HepG2 (cell line): ENCODE data around the gene FAM219A. TPM values are rescaled to one million over a fixed set of nuclear protein-coding genes. Genes with fewer than 3 reads are reported as not detected.

Experiments
- ATAC-seq: fragments of 200-7000 bp; cut with Tn5 transposase; 3 replicates; pipeline ENCODE4 v1.9.1; 2020; ENCODE audit warnings: mild to moderate bottlenecking, moderate library complexity
- BruUV-seq: library from RNA; stranded (reverse); fragments of 400-500 nt; replicated peaks from 2 replicates; lab custom pipeline; 2021; lab: Mats Ljungman, UMichigan
- CTCF ChIA-PET: fragments of 300-600 bp; formaldehyde crosslinking; extraction: SDS; loops from one replicate; lab custom pipeline; 2021; ENCODE audit warnings: low total read pairs, inconsistent platforms, low intra/inter-chr PET ratio; lab: Yijun Ruan, JAX
- POLR2A ChIA-PET: fragments of 350-600 bp; sonication (Branson Sonifier 250); formaldehyde crosslinking; loops from one replicate; lab custom pipeline; 2020; ENCODE audit warnings: antibody characterized with exemption, inconsistent platforms; lab: Yijun Ruan, JAX
- DNase-seq: peaks from one replicate; pipeline ENCODE4 v3.0.0-alpha.2; 2015; ENCODE audit warnings: low spot score
- FAIRE-seq: peaks from 3 replicates; lab custom pipeline; 2011; peaks lifted over from hg19 to GRCh38; lab: Jason Lieb, UNC
- H2AFZ ChIP-seq: one replicate; pipeline ENCODE4 v1.6.1; 2011; ENCODE audit warnings: low read length, inconsistent platforms
- H3K27ac ChIP-seq: fragments of 300-600 bp; 3 replicates; pipeline ENCODE4 v1.8.0; 2011; ENCODE audit warnings: mixed run types, mild to moderate bottlenecking, mixed read lengths, low read length, inconsistent platforms; ENCODE audit not compliant: insufficient read depth; ENCODE audit errors: extremely low read length
- H3K27me3 ChIP-seq, 2 experiments: fragments of 200-600 bp in 1 of 2; 2 replicates in 1 of 2; 3 replicates in 1 of 2; pipeline versions ENCODE4 v1.6.0 to v1.8.0; 2011; ENCODE audit warnings: low read length in 2 of 2, mild to moderate bottlenecking in 2 of 2, moderate library complexity in 2 of 2, inconsistent platforms in 1 of 2; ENCODE audit not compliant: insufficient read depth in 2 of 2, control insufficient read depth in 1 of 2
- H3K36me3 ChIP-seq, 2 experiments: fragments of 200-600 bp in 1 of 2; replicated peaks in 1 of 2; 2 replicates in 1 of 2; 3 replicates in 1 of 2; pipeline versions ENCODE4 v1.5.1 to v1.8.0; 2011; ENCODE audit warnings: low read length in 2 of 2, inconsistent platforms in 1 of 2; ENCODE audit not compliant: insufficient read depth in 2 of 2, control insufficient read depth in 1 of 2
- H3K4me1 ChIP-seq: 2 replicates; pipeline ENCODE4 v1.5.1; 2012; ENCODE audit warnings: low read length, inconsistent platforms; ENCODE audit not compliant: insufficient read depth
- H3K4me2 ChIP-seq: 2 replicates; pipeline ENCODE4 v1.6.0; 2011; ENCODE audit warnings: low read depth, low read length, inconsistent platforms
- H3K4me3 ChIP-seq, 3 experiments: fragments of 200-600 bp in 1 of 3; sonication (generic), shearing (Covaris generic) in 1 of 3; replicated peaks in 1 of 3; 2 replicates each; pipeline ENCODE4 v1.5.1; 2011 to 2016; ENCODE audit warnings: low read length in 3 of 3, inconsistent platforms in 2 of 3, low read depth in 2 of 3, mild to moderate bottlenecking in 2 of 3, control low read depth in 1 of 3, mixed read lengths in 1 of 3; ENCODE audit not compliant: insufficient read depth in 1 of 3
- H3K79me2 ChIP-seq: one replicate; pipeline ENCODE4 v1.6.1; 2011; ENCODE audit warnings: low read length, inconsistent platforms; ENCODE audit not compliant: insufficient read depth
- H3K9ac ChIP-seq: 2 replicates; pipeline ENCODE4 v1.6.0; 2011; ENCODE audit warnings: mild to moderate bottlenecking, low read depth, low read length, inconsistent platforms; ENCODE audit not compliant: insufficient read depth
- H3K9me3 ChIP-seq: 2 replicates; pipeline ENCODE4 v1.5.1; 2012; ENCODE audit warnings: mild to moderate bottlenecking, low read length
- H4K20me1 ChIP-seq: 2 replicates; pipeline ENCODE4 v1.6.0; 2011; ENCODE audit warnings: inconsistent platforms, mild to moderate bottlenecking, low read length, moderate library complexity; ENCODE audit not compliant: insufficient read depth
- FOXA3 ChIP-seq: IDR thresholded peaks from 2 replicates; pipeline ENCODE4 v1.6.1; 2016; ENCODE audit warnings: missing genetic modification reagents, missing compliant biosample characterization
- HNF4A ChIP-seq: sonication (generic); formaldehyde crosslinking; IDR thresholded peaks from 2 replicates; pipeline ENCODE4 v1.4.0; 2020; ENCODE audit warnings: missing genetic modification reagents
- SMYD3 ChIP-seq: sonication (generic); formaldehyde crosslinking; IDR thresholded peaks from 2 replicates; pipeline ENCODE4 v1.8.1; 2023; ENCODE audit warnings: mild to moderate bottlenecking, missing genetic modification reagents
- WGBS: methylation state at CpG from one replicate; pipeline ENCODE4 v1.1.6; 2017; ENCODE audit warnings: low lambda C conversion rate; 5-methylcytosine and 5-hydroxymethylcytosine counted together
- in situ Hi-C: cut with HindIII; loops from 2 replicates; pipeline ENCODE4 v1.10.0; 2017; ENCODE audit warnings: low pct_unique_long_range_greater_than_20kb; ENCODE audit not compliant: extremely low pct_ligation_motif_present
- intact Hi-C: fragments of 100-400 bp; cut with micrococcal nuclease; formaldehyde crosslinking; loops from one replicate; pipeline ENCODE4 v1.10.0; 2022; ENCODE audit not compliant: unreplicated experiment
- polyA plus RNA-seq, 8 experiments: library from polyadenylated mRNA; depleted of rRNA in 3 of 8; stranded (reverse) in 7 of 8; unstranded in 1 of 8; fragments of >200 nt; fragmentation: Illumina TruSeq in 4 of 8; extraction: Trizol in 4 of 8; gene quantifications; 2 replicates each; pipeline versions ENCODE4 v1.2.1 to v1.2.3, GENCODE V29; 2011 to 2016; ENCODE audit warnings: low read depth in 4 of 8, missing spikeins in 1 of 8, mixed read lengths in 1 of 8; ENCODE audit not compliant: insufficient read depth in 1 of 8
- total RNA-seq, 5 experiments: library from RNA; depleted of rRNA; stranded (reverse); fragments of >200 nt; fragmentation: Illumina TruSeq; extraction: Trizol; gene quantifications; 2 replicates each; pipeline ENCODE4 v1.2.3, GENCODE V29; 2016; ENCODE audit warnings: low read depth in 1 of 5
- TF ChIP-seq, protein P1 (sequence below): sonication (generic); formaldehyde crosslinking; IDR thresholded peaks from 2 replicates; pipeline ENCODE4 v1.4.0; 2020; ENCODE audit warnings: missing genetic modification reagents, borderline replicate concordance
- TF ChIP-seq, protein P2 (sequence below): sonication (generic); formaldehyde crosslinking; IDR thresholded peaks from 2 replicates; pipeline ENCODE4 v1.5.1; 2020; ENCODE audit warnings: mild to moderate bottlenecking, missing genetic modification reagents, moderate library complexity

FAM219A gene
- total and polyA plus RNA-seq, 2 of the 13 experiments (the other 11 are each of a cell fraction or from before 2014, with no cell fraction given), result 3.9 to 6.4 TPM

DNA sequence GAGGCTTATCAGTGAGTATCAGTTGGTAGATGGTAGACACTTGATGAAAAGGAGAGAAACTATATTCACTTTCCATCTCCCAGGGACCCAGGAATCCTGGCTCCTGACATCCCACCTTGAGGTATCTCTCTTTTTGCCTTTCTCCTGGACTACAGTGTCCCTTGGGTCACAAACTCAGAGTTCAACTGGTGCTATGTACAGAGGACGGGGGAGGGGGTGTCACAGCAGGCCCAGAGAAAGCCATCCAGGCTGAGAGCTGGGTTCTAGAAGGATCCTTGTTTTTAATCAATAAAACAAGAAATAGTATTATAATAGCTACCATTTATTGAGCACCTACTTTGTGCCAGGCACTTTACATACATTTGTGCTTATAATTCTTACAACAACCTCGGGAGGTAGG is 92.0 kb downstream of the FAM219A start:
- intact Hi-C loops, result no loop called here
- Histone ChIP-seq H3K9me3 (peaks cover 6% of the 10 kb centered on the region; the same call in 1 of the 2 replicates), H3K27ac (no peak overlapping the region), H3K9ac (no peak overlapping the region), H2AFZ (no peak overlapping the region), H4K20me1 (no peaks in the 10 kb centered on the region), H3K4me3 (no peak overlapping the region), H3K27me3 (no peaks in the 10 kb centered on the region), H3K4me2 (no peak overlapping the region), H3K79me2 (no peaks in the 10 kb centered on the region), H3K4me1 (peaks cover 36% of the 10 kb centered on the region)
- ChIA-PET POLR2A (interaction anchor here (1.6 kb wide), 1 partner anchor 10 kb away, joined by 7 read pairs; the partner anchor contains the start of gene MYORG), CTCF (no interaction called here)
- in situ Hi-C loops, result no loop called here
- WGBS, result 59% methylated on average over 2 of the region's 2 CpGs
- BruUV-seq, result no TSS peak
- ATAC-seq, result peak; percentile 40; the same call in 1 of the 3 replicates
- TF ChIP-seq HNF4A, result peak; percentile 54
- TF ChIP-seq, protein P1, sequence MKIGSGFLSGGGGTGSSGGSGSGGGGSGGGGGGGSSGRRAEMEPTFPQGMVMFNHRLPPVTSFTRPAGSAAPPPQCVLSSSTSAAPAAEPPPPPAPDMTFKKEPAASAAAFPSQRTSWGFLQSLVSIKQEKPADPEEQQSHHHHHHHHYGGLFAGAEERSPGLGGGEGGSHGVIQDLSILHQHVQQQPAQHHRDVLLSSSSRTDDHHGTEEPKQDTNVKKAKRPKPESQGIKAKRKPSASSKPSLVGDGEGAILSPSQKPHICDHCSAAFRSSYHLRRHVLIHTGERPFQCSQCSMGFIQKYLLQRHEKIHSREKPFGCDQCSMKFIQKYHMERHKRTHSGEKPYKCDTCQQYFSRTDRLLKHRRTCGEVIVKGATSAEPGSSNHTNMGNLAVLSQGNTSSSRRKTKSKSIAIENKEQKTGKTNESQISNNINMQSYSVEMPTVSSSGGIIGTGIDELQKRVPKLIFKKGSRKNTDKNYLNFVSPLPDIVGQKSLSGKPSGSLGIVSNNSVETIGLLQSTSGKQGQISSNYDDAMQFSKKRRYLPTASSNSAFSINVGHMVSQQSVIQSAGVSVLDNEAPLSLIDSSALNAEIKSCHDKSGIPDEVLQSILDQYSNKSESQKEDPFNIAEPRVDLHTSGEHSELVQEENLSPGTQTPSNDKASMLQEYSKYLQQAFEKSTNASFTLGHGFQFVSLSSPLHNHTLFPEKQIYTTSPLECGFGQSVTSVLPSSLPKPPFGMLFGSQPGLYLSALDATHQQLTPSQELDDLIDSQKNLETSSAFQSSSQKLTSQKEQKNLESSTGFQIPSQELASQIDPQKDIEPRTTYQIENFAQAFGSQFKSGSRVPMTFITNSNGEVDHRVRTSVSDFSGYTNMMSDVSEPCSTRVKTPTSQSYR (CRISPR knock-in tag), result peak; percentile 78; the same call in 1 of the 2 replicates
- no peak for TF ChIP-seq SMYD3 (CRISPR knock-in tag)
- 0 out of 2 replicates have a peak, but pooled peaks have one; percentile 14 for TF ChIP-seq FOXA3 (CRISPR knock-in tag)
- TF ChIP-seq, all 625 proteins: peak for 3
- no peak for DNase-seq
- peaks cover 17 to 22% of the 10 kb centered on the region in 2 experiments for H3K36me3 ChIP-seq
- FAIRE-seq, result no peak

GRCh38 chr9:34365282-34365681 is 93.1 kb downstream of the FAM219A start:
- WGBS, result 81% methylated on average over 2 of the region's 2 CpGs
- BruUV-seq, result no TSS peak
- Histone ChIP-seq H3K4me1 (peaks cover 36% of the 10 kb centered on the region), H4K20me1 (no peaks in the 10 kb centered on the region), H3K79me2 (no peaks in the 10 kb centered on the region), H3K9me3 (peaks cover 6% of the 10 kb centered on the region; the same call in 1 of the 2 replicates), H3K27me3 (no peaks in the 10 kb centered on the region), H3K9ac (no peak overlapping the region), H2AFZ (no peak overlapping the region), H3K36me3 (peaks cover 6 to 12% of the 10 kb centered on the region in 2 experiments; a peak in 4 of 5 replicates), H3K4me2 (no peak overlapping the region), H3K4me3 (no peak overlapping the region), H3K27ac (no peak overlapping the region)
- DNase-seq (no peak), FAIRE-seq (no peak), ATAC-seq (no peak)
- ChIA-PET CTCF (no interaction called here), POLR2A (interaction anchor here (1.0 kb wide), 1 partner anchor 9 kb away, joined by 3 read pairs; no protein-coding TSS in a partner anchor)
- TF ChIP-seq, protein P2, sequence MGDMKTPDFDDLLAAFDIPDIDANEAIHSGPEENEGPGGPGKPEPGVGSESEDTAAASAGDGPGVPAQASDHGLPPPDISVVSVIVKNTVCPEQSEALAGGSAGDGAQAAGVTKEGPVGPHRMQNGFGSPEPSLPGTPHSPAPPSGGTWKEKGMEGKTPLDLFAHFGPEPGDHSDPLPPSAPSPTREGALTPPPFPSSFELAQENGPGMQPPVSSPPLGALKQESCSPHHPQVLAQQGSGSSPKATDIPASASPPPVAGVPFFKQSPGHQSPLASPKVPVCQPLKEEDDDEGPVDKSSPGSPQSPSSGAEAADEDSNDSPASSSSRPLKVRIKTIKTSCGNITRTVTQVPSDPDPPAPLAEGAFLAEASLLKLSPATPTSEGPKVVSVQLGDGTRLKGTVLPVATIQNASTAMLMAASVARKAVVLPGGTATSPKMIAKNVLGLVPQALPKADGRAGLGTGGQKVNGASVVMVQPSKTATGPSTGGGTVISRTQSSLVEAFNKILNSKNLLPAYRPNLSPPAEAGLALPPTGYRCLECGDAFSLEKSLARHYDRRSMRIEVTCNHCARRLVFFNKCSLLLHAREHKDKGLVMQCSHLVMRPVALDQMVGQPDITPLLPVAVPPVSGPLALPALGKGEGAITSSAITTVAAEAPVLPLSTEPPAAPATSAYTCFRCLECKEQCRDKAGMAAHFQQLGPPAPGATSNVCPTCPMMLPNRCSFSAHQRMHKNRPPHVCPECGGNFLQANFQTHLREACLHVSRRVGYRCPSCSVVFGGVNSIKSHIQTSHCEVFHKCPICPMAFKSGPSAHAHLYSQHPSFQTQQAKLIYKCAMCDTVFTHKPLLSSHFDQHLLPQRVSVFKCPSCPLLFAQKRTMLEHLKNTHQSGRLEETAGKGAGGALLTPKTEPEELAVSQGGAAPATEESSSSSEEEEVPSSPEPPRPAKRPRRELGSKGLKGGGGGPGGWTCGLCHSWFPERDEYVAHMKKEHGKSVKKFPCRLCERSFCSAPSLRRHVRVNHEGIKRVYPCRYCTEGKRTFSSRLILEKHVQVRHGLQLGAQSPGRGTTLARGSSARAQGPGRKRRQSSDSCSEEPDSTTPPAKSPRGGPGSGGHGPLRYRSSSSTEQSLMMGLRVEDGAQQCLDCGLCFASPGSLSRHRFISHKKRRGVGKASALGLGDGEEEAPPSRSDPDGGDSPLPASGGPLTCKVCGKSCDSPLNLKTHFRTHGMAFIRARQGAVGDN, result no peak
- intact Hi-C loops (no loop called here), in situ Hi-C loops (no loop called here)
